ENCODE measurements around the gene FAM180A.

GRCh38 chr7:135707570-135707966 lies 41.0 kb downstream of the FAM180A start:
- no peak for TF ChIP-seq E2F3 (CRISPR knock-in tag; IDR thresholded peaks at IDR 0.05)
- TF ChIP-seq POU5F1 (IDR thresholded peaks at IDR 0.05; ENCODE audit: borderline replicate concordance, low read depth, low read length, partially characterized antibody) = no peak
- no peak for TF ChIP-seq PHF8 (IDR thresholded peaks at IDR 0.05; ENCODE audit: borderline replicate concordance, low read length)
- TF ChIP-seq CTCF (IDR thresholded peaks at IDR 0.05 in 2 of 3, conservative IDR thresholded peaks at IDR 0.05 in 1 of 3; ENCODE audit: insufficient read depth in 2 of 3, low read depth in 1 of 3, low read length in 3 of 3) = no peak
- no peak for TF ChIP-seq POLR2AphosphoS5 (IDR thresholded peaks at IDR 0.05; ENCODE audit: control insufficient read depth, insufficient read depth, low read depth, low read length)
- no peak for TF ChIP-seq NFYB (IDR thresholded peaks at IDR 0.05; ENCODE audit: extremely low read depth, insufficient read length)
- no peak for TF ChIP-seq THAP12 (CRISPR knock-in tag; IDR thresholded peaks at IDR 0.05)
- TF ChIP-seq KDM2B (CRISPR knock-in tag; IDR thresholded peaks at IDR 0.05) = no peak
- no peak for TF ChIP-seq FOSL1 (tag; conservative IDR thresholded peaks at IDR 0.05)
- TF ChIP-seq TBL1XR1 (IDR thresholded peaks at IDR 0.05; ENCODE audit: low read length in 2 of 2) = no peak
- no peak for TF ChIP-seq SMC3 (conservative IDR thresholded peaks at IDR 0.05; ENCODE audit: insufficient read depth, low read depth, low read length)
- TF ChIP-seq ETV1 (tag; conservative IDR thresholded peaks at IDR 0.05; ENCODE audit: low read depth) = no peak

All from K562 (cell line).